Measurements from ENCODE around the gene DYDC1. TPM values are rescaled to one million over a fixed set of nuclear protein-coding genes. Genes with fewer than 3 reads are reported as not detected.

Gene DYDC1
- total RNA-seq: under 1 TPM in 1 of 8 experiments, not detected in 7; 0.27 TPM

DNA sequence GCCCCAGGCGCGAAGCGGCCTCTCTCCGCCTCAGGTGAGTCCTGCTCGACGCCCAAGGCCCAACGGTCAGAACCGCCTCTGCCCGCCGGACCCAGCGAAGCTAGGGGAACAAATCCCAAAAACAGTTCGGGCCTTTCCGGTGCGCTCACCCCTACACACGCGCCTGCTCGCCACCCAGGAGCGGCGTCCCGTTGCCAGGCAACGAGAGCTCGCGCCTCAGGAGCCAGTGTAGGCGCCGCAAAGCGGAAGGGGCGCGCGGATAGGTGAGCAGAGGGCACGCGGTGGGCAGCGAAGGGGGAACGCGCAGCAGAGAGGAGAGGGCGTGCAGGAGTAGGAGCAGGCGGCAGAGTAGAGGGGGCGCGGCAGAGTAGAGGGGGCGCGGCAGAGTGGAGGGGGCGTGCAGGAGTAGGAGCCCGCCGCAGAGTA is at the start of gene DYDC1, which contains the start of gene DYDC2:
Gene DYDC1 (minus strand): TSS at position 193 of the 426 bp plus-strand sequence. CDS start 4,154 bp downstream, outside the sequence.
Gene DYDC2 (plus strand): TSS at position 219 of the 426 bp plus-strand sequence. CDS start 5,663 bp downstream, outside the sequence.
- Histone ChIP-seq H3K4me1 (replicated peaks in 1 of 2) (peaks cover 6 to 7% of the 10 kb centered on the region in 2 donors), H3K27ac (peak within 1 kb of the TSS in 1 of 2 donors; percentile 2), H3K4me3 (peak within 1 kb of the TSS; percentile 28 to 42 (median 34))
- ATAC-seq (replicated peaks in 6 of 8): peak; percentile 87 to 95 (median 92)
- in situ Hi-C loops (cut with MboI; ENCODE audit: low pct_unique_long_range_greater_than_20kb in 2 of 9, low sequenced_read_pairs in 9 of 9, unreplicated experiment in 9 of 9): no loop called here
- WGBS, 10 experiments: 0% methylated on average over 1 of the region's 43 CpGs; no CpG with 5 or more reads in 9 of the 10 experiments

DNA sequence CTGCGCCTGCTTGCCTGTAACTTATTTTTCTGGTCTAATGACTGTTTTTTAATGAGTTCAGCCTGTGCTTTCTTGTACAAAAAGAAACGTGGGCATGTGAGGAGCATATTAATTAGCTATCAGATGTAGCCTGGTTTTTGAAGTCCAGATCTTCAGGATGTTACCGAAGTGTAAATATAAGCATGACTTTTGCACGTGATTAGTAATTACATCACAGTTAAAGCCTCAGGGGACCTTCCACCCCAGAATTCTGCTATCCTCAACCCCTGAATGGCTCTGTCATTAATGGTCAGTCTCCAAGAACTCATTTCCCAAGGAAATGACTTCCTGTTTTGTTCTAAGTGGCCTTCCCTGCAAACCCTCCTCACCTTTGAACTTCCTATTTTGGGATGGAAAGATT is 49.6 kb upstream of the DYDC1 start:
- ATAC-seq (replicated peaks in 6 of 8): no peak
- WGBS, 10 experiments: 4 to 82% (median 51%) methylated on average over 1 to 4 of the region's 4 CpGs
- no peak overlapping the region for H3K4me3 ChIP-seq
- H3K4me1 ChIP-seq (replicated peaks in 1 of 2): peaks cover 18 to 29% of the 10 kb centered on the region in 2 donors
- no peak overlapping the region for H3K27ac ChIP-seq
- in situ Hi-C loops (cut with MboI; ENCODE audit: low pct_unique_long_range_greater_than_20kb in 2 of 9, low sequenced_read_pairs in 9 of 9, unreplicated experiment in 9 of 9): no loop called here

DNA sequence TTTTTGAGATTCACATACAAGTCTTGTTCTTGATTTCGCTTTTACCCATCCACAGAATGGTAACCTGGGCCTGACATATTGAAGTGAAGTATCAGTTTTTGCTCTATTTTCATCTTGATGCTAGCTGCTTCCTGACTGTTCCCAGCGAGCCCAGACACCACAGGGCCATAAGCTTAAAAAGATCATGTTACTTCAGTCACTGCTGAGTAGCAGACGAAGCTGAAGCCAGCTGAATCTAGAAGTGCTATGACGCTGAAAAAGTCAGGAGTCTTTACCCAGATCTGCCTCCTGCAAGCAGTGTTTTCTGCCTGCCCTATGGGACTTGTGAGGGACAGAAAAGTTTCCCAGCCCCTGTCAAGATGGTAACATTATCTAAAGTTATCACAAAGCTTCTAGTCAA is 49.1 kb upstream of the DYDC1 start:
- H3K4me1 ChIP-seq (replicated peaks in 1 of 2): peaks cover 16 to 25% of the 10 kb centered on the region in 2 donors
- in situ Hi-C loops (cut with MboI; ENCODE audit: low pct_unique_long_range_greater_than_20kb in 2 of 9, low sequenced_read_pairs in 9 of 9, unreplicated experiment in 9 of 9): no loop called here
- H3K27ac ChIP-seq: no peak overlapping the region
- peak in 2 of 8 experiments; percentile 8 to 76 for ATAC-seq (replicated peaks in 6 of 8)
- WGBS, 10 experiments: 18 to 74% (median 49%) methylated on average over 2 to 4 of the region's 4 CpGs; no CpG with 5 or more reads in 1 of the 10 experiments
- H3K4me3 ChIP-seq: no peak overlapping the region

DNA sequence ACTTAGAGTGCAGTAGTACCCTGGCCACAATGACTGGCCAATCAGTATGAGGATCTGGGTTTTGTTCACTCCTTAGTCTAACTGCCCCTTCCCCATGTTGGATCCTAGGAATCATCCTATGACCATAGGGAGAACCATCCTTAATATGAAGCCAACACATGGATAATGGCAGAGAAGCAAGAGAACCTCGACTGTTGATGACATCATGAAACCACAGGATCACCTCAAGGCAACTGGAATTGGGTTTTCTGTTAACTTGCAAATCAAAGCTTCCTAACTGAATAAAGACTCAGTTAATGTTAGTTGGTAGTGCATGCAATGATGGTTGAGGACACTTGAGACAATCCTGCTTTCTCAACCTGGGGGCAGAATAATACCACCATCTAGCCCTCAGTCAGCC is 48.5 kb upstream of the DYDC1 start:
- no peak for ATAC-seq (replicated peaks in 6 of 8)
- 0 to 86% (median 0%) methylated on average over 1 of the region's 1 CpG; no CpG with 5 or more reads in 7 of the 10 experiments for WGBS, 10 experiments
- in situ Hi-C loops (cut with MboI; ENCODE audit: low pct_unique_long_range_greater_than_20kb in 2 of 9, low sequenced_read_pairs in 9 of 9, unreplicated experiment in 9 of 9): no loop called here

DNA sequence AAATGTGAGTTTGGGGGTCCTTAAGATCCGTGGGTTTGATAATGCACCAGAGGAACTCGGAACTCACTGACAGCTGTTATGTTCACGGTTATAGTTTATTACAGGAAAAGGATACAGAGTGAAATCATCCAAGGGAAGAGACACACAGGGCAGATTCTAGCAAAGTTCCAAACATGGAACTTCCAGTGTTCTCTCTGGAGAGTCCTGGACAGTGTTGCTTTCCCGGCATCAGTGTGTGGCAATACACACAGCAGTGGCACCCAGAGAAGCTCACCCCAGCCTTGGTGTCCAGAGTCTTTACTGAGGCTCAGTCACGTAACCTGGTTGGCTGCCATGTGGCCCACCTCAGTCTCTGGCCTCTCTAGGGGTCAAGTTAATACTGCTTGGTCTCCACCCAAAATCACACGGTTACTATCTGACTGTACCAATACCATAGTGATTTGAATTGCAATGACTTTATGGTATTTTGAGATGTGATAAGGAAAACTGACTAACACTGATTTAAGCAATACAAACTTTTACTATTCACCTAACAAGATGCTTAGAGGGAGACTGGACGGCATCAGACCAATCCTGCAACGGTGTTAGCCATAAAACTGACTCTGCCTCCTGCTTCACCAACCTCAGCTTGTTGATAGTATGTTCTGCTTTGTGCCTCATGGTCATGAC is 43.7 kb upstream of the DYDC1 start:
- ATAC-seq (replicated peaks in 6 of 8): no peak
- Histone ChIP-seq H3K4me1 (replicated peaks in 1 of 2) (no peaks in the 10 kb centered on the region), H3K27ac (no peak overlapping the region), H3K4me3 (no peak overlapping the region)
- in situ Hi-C loops (cut with MboI; ENCODE audit: low pct_unique_long_range_greater_than_20kb in 2 of 9, low sequenced_read_pairs in 9 of 9, unreplicated experiment in 9 of 9): no loop called here
- 25 to 100% (median 91%) methylated on average over 1 to 8 of the region's 8 CpGs; no CpG with 5 or more reads in 2 of the 10 experiments for WGBS, 10 experiments

More for the DNA sequence above, 48.5 kb upstream of the DYDC1 start:
- Histone ChIP-seq H3K27ac (no peak overlapping the region), H3K4me1 (replicated peaks in 1 of 2) (peaks cover 11 to 21% of the 10 kb centered on the region in 2 donors), H3K4me3 (no peak overlapping the region)

DNA sequence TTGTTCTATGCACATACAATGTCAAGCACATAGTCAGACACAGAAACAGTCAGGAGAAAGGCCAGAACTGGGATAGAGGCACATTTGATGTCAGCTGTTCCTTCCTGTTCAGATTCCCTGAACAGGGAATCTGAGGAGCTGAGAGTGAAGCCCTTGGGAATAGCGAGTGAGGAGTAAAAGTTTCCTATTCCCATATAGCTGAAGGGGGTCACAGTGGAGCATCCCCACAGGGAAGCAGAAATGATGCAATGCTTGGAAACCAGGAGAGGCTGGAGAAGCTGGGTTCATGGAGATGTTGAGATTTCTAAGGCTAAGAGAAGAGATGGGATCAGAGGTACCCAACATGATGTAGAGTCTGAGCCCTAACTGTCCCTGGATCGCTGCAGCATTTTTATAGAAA is 40.5 kb upstream of the DYDC1 start:
- WGBS, 10 experiments: 53 to 100% (median 85%) methylated on average over 1 to 2 of the region's 2 CpGs
- no peak overlapping the region for H3K27ac ChIP-seq
- in situ Hi-C loops (cut with MboI; ENCODE audit: low pct_unique_long_range_greater_than_20kb in 2 of 9, low sequenced_read_pairs in 9 of 9, unreplicated experiment in 9 of 9): loop anchor here in 1 of 9 experiments (25.0 kb wide), 1 partner anchor 115 kb away; no protein-coding TSS in a partner anchor
- H3K4me1 ChIP-seq (replicated peaks in 1 of 2): no peaks in the 10 kb centered on the region
- ATAC-seq (replicated peaks in 6 of 8): no peak
- no peak overlapping the region for H3K4me3 ChIP-seq

DNA sequence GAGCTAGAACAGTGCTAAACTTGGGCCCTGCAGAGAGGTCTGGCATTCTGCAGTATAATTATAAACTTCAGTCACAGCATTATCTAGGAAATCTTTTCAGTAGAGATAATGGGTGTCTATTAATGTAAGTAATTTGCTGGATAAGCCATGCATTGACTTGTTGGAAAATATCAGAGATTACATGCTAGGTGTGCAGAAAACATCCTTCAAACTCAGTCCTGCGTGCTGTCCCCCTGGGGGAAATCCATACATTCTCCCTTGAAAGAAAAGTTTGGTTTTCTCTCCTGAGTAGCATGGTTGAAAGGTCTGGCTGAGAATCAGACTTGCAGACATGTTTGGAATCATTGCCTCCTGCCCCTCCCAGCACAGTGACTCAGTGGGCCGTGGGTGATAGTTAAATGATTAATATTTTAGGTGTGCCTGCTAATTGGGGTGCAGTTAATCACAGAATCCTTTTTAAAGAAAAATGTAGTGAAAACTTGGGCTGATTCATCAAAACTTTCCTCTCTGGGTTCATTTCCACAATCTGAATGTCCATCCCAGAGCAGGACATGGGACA is 37.9 kb upstream of the DYDC1 start:
- Histone ChIP-seq H3K4me3 (no peak overlapping the region), H3K27ac (no peak overlapping the region), H3K4me1 (replicated peaks in 1 of 2) (no peaks in the 10 kb centered on the region)
- in situ Hi-C loops (cut with MboI; ENCODE audit: low pct_unique_long_range_greater_than_20kb in 2 of 9, low sequenced_read_pairs in 9 of 9, unreplicated experiment in 9 of 9): loop anchor here in 1 of 9 experiments (25.0 kb wide), 1 partner anchor 118 kb away; no protein-coding TSS in a partner anchor
- no peak for ATAC-seq (replicated peaks in 6 of 8)
- 22 to 100% (median 80%) methylated on average over 1 to 2 of the region's 2 CpGs; no CpG with 5 or more reads in 3 of the 10 experiments for WGBS, 10 experiments

DNA sequence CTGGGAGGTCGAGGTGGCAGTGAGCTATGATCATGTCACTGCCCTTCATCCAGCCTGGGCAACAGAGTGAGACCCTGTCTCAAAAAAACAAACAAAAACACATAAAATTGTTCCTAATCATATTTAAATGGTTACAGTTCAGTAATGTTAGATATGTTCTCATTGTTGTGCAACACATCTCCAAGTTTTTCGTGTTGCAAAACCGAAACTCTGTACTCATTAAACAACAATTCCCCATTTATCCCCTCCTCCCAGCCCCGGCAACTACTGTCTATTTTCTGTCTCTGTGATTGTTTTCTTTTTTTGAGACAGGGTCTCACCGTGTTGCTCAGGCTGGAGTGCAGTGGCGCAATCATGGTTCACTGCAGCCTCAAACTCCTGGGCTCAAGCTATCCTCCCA is 35.7 kb upstream of the DYDC1 start:
- in situ Hi-C loops (cut with MboI; ENCODE audit: low pct_unique_long_range_greater_than_20kb in 2 of 9, low sequenced_read_pairs in 9 of 9, unreplicated experiment in 9 of 9): loop anchor here in 1 of 9 experiments (25.0 kb wide), 1 partner anchor 120 kb away; no protein-coding TSS in a partner anchor

DNA sequence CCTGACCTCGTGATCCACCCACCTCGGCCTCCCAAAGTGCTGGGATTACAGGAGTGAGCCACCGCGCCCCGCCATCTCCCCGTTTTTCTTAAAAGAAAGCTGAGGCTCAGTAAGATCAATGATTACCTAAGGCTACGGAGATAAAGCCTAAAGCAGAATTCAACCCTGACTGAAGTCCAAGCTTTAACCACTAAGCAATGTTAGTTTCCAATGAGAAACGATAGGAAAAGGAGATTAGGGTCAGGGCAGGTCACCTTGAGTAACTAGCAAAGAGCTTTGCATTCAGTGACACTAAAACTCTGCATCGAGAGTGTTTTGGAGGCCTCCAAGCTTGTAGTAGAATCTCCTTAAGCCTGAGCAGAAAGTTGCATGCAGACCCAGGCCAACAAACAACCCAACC is 34.2 kb upstream of the DYDC1 start:
- in situ Hi-C loops (cut with MboI; ENCODE audit: low pct_unique_long_range_greater_than_20kb in 2 of 9, low sequenced_read_pairs in 9 of 9, unreplicated experiment in 9 of 9): loop anchor here in 1 of 9 experiments (25.0 kb wide), 1 partner anchor 122 kb away; no protein-coding TSS in a partner anchor
- WGBS, 10 experiments: 25 to 100% (median 80%) methylated on average over 1 to 5 of the region's 9 CpGs; no CpG with 5 or more reads in 5 of the 10 experiments
- H3K4me1 ChIP-seq (replicated peaks in 1 of 2): no peaks in the 10 kb centered on the region
- no peak overlapping the region for H3K4me3 ChIP-seq
- H3K27ac ChIP-seq: no peak overlapping the region
- no peak for ATAC-seq (replicated peaks in 6 of 8)

More for the DNA sequence above, 35.7 kb upstream of the DYDC1 start:
- no peak for ATAC-seq (replicated peaks in 6 of 8)
- WGBS, 10 experiments: 38 to 93% (median 83%) methylated on average over 1 to 4 of the region's 6 CpGs; no CpG with 5 or more reads in 1 of the 10 experiments
- Histone ChIP-seq H3K4me1 (replicated peaks in 1 of 2) (no peaks in the 10 kb centered on the region), H3K27ac (no peak overlapping the region), H3K4me3 (no peak overlapping the region)

DNA sequence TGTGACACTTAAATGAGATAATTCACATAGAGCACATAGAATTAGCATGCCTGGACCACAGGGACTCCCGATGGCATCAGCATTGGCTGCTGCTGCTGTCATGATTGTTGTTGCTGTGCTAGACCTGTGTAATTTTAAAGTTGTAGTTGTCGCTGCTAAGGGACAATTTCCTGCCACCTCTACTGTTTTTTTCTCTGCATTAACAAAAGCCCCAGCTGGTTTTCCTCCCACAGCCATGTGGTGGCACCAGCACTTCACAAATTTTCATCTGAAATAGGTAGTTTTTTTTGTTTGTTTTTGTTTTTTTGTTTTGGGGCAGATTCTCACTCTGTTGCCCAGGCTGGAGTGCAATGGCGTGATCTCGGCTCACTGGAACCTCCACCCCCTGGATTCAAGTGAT is 26.4 kb upstream of the DYDC1 start:
- Histone ChIP-seq H3K4me3 (no peak overlapping the region), H3K4me1 (replicated peaks in 1 of 2) (no peaks in the 10 kb centered on the region), H3K27ac (no peak overlapping the region)
- in situ Hi-C loops (cut with MboI; ENCODE audit: low pct_unique_long_range_greater_than_20kb in 2 of 9, low sequenced_read_pairs in 9 of 9, unreplicated experiment in 9 of 9): loop anchor here in 2 of 9 experiments (10.0 to 25.0 kb wide), 2 partner anchors 62 to 129 kb away; no protein-coding TSS in a partner anchor
- WGBS, 10 experiments: 0 to 40% (median 18%) methylated on average over 1 to 4 of the region's 4 CpGs; no CpG with 5 or more reads in 1 of the 10 experiments
- ATAC-seq (replicated peaks in 6 of 8): peak in 5 of 8 experiments; percentile 9 to 60 (median 41)

DNA sequence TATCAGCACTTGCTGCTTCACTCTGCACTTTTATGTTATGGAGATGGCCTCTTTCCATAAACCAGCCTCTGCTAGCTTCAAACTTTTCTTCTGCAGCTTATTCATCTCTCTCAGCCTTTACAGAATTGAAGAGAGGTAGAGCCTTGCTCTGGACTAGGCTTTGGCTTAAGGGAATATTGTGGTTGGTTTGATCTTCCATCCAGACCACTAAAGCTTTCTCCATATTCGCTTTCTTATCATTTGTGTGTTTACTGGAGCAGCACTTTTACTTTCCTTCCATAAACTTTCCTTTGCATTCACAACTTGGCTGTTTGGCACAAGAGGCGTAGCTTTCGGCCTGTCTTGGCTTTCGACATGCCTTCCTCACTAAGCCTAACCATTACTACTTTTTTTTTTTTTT is 23.6 kb upstream of the DYDC1 start:
- Histone ChIP-seq H3K27ac (no peak overlapping the region), H3K4me1 (replicated peaks in 1 of 2) (no peaks in the 10 kb centered on the region), H3K4me3 (no peak overlapping the region)
- 50 to 100% (median 87%) methylated on average over 1 to 4 of the region's 4 CpGs; no CpG with 5 or more reads in 1 of the 10 experiments for WGBS, 10 experiments
- in situ Hi-C loops (cut with MboI; ENCODE audit: low pct_unique_long_range_greater_than_20kb in 2 of 9, low sequenced_read_pairs in 9 of 9, unreplicated experiment in 9 of 9): loop anchor here in 2 of 9 experiments (10.0 to 25.0 kb wide), 2 partner anchors 65 to 132 kb away; no protein-coding TSS in a partner anchor
- no peak for ATAC-seq (replicated peaks in 6 of 8)

DNA sequence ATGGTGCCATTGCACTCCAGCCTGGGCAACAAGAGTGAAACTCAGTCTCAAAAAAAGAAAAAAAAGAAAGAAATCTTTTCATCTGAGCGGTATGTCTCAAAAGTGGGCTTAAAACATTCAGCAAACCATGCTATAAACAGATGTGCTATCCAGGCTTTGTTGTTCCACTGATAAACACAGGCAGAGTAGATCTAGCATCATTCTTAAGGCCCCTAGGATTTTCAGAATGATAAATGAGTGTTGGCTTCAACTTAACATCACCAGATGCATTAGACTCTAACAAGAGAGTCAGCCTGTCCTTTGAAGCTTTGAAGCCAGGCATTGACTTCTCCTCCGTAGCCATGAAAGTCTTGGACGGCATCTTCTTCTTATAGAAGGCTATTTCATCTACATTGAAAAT is 23.1 kb upstream of the DYDC1 start:
- no peak for ATAC-seq (replicated peaks in 6 of 8)
- H3K4me3 ChIP-seq: no peak overlapping the region
- no peaks in the 10 kb centered on the region for H3K4me1 ChIP-seq (replicated peaks in 1 of 2)
- H3K27ac ChIP-seq: no peak overlapping the region
- 0 to 44% (median 40%) methylated on average over 1 to 2 of the region's 3 CpGs; no CpG with 5 or more reads in 1 of the 10 experiments for WGBS, 10 experiments
- in situ Hi-C loops (cut with MboI; ENCODE audit: low pct_unique_long_range_greater_than_20kb in 2 of 9, low sequenced_read_pairs in 9 of 9, unreplicated experiment in 9 of 9): loop anchor here in 2 of 9 experiments (10.0 to 25.0 kb wide), 2 partner anchors 65 to 133 kb away; no protein-coding TSS in a partner anchor

DNA sequence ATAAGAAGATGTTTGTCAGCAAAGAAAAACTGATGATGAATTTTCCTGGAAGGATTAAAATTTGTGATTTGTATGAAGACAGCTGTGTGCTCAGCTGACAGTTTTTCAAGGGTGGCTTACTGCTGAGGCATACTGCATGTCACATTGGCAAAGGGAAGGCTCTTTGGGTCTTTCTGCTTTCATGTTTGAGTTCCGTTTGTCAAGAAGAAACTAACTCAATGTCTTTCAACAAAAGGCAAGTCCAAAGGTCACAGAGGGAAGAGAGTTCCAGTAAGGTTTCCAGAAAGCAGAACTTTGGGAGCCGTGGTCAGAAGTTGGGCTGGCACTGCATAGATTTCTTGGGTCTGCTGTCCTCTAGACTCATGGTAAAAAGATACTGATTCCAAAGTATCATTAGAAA is 16.9 kb upstream of the DYDC1 start:
- no peak overlapping the region for H3K4me3 ChIP-seq
- H3K27ac ChIP-seq: no peak overlapping the region
- H3K4me1 ChIP-seq (replicated peaks in 1 of 2): peaks cover 0 to 7% of the 10 kb centered on the region in 2 donors
- WGBS, 10 experiments: 0 to 93% (median 43%) methylated on average over 1 to 2 of the region's 2 CpGs
- in situ Hi-C loops (cut with MboI; ENCODE audit: low pct_unique_long_range_greater_than_20kb in 2 of 9, low sequenced_read_pairs in 9 of 9, unreplicated experiment in 9 of 9): no loop called here
- no peak for ATAC-seq (replicated peaks in 6 of 8)
